Liver (tissue), 3 donors: ENCODE results near the gene DEGS2.

ENCODE experiments used
- CTCF ChIP-seq: fragments of 150-350 bp; IDR thresholded peaks from 2 replicates; pipeline ENCODE4 v1.5.1; 2017; ENCODE audit warnings: improper control_type of control experiment, low read depth, low read length; ENCODE audit not compliant: missing input control
- FOXA1 ChIP-seq: IDR thresholded peaks from 2 replicates; pipeline ENCODE4 v1.6.1; 2016; ENCODE audit warnings: antibody characterized with exemption
- GABPA ChIP-seq, 2 donors: IDR thresholded peaks in 1 of 2; conservative IDR thresholded peaks in 1 of 2; 2 replicates each; pipeline ENCODE4 v1.6.1; 2016; ENCODE audit warnings: antibody characterized with exemption in 2 of 2, mild to moderate bottlenecking in 1 of 2, moderate library complexity in 1 of 2
- RAD21 ChIP-seq, 2 donors: IDR thresholded peaks; 2 replicates each; pipeline ENCODE4 v1.6.1; 2016; ENCODE audit warnings: antibody characterized with exemption in 2 of 2, mild to moderate bottlenecking in 2 of 2
- TAF1 ChIP-seq: conservative IDR thresholded peaks from 2 replicates; pipeline ENCODE4 v1.6.1; 2016; ENCODE audit warnings: antibody characterized with exemption, mild to moderate bottlenecking
- TF ChIP-seq, protein P1 (sequence below): IDR thresholded peaks from 2 replicates; pipeline ENCODE4 v1.6.1; 2016; ENCODE audit warnings: antibody characterized with exemption
- TF ChIP-seq, protein P2 (sequence below): IDR thresholded peaks from 2 replicates; pipeline ENCODE4 v1.6.1; 2016; ENCODE audit warnings: antibody characterized with exemption, mild to moderate bottlenecking
- donor health status: healthy.
- donor health status: healthy.

- TF ChIP-seq CTCF, result no peak
- TF ChIP-seq, protein P1, sequence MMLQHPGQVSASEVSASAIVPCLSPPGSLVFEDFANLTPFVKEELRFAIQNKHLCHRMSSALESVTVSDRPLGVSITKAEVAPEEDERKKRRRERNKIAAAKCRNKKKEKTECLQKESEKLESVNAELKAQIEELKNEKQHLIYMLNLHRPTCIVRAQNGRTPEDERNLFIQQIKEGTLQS, result no peak
- TF ChIP-seq GABPA (IDR thresholded peaks at IDR 0.05 in 1 of 2, conservative IDR thresholded peaks at IDR 0.05 in 1 of 2), result no peak
- no peak for TF ChIP-seq TAF1
- no peak for TF ChIP-seq RAD21 (IDR thresholded peaks at IDR 0.05)
- TF ChIP-seq FOXA1, result no peak
- TF ChIP-seq, protein P2, sequence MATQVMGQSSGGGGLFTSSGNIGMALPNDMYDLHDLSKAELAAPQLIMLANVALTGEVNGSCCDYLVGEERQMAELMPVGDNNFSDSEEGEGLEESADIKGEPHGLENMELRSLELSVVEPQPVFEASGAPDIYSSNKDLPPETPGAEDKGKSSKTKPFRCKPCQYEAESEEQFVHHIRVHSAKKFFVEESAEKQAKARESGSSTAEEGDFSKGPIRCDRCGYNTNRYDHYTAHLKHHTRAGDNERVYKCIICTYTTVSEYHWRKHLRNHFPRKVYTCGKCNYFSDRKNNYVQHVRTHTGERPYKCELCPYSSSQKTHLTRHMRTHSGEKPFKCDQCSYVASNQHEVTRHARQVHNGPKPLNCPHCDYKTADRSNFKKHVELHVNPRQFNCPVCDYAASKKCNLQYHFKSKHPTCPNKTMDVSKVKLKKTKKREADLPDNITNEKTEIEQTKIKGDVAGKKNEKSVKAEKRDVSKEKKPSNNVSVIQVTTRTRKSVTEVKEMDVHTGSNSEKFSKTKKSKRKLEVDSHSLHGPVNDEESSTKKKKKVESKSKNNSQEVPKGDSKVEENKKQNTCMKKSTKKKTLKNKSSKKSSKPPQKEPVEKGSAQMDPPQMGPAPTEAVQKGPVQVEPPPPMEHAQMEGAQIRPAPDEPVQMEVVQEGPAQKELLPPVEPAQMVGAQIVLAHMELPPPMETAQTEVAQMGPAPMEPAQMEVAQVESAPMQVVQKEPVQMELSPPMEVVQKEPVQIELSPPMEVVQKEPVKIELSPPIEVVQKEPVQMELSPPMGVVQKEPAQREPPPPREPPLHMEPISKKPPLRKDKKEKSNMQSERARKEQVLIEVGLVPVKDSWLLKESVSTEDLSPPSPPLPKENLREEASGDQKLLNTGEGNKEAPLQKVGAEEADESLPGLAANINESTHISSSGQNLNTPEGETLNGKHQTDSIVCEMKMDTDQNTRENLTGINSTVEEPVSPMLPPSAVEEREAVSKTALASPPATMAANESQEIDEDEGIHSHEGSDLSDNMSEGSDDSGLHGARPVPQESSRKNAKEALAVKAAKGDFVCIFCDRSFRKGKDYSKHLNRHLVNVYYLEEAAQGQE, result no peak
Observed at GRCh38 chr14:100142073-100143040, 17.1 kb downstream of the DEGS2 start.
